H1 (cell line): ENCODE measurements around the gene CALD1. TPM values are rescaled to one million over a fixed set of nuclear protein-coding genes. Genes with fewer than 3 reads are reported as not detected.

Experiments
- CTCF ChIA-PET: fragments of 300-600 bp; sonication (Branson Sonifier 250); formaldehyde crosslinking; loops from one replicate; lab custom pipeline; 2021; ENCODE audit not compliant: partially characterized antibody; lab: Charles Lee
- POLR2A ChIA-PET: fragments of 300-600 bp; sonication (Branson Sonifier 250); formaldehyde crosslinking; loops from one replicate; lab custom pipeline; 2021; ENCODE audit warnings: inconsistent platforms; ENCODE audit not compliant: partially characterized antibody; lab: Charles Lee
- DNase-seq, 2 experiments: peaks; one replicate each; pipeline versions ENCODE4 v3.0.0 to v3.0.0-alpha.2; 2010 to 2022; ENCODE audit warnings: low spot score in 2 of 2, low read depth in 1 of 2, mixed read lengths in 1 of 2
- FAIRE-seq: peaks from 2 replicates; lab custom pipeline; 2011; peaks lifted over from hg19 to GRCh38; lab: Jason Lieb, UNC
- H2AFZ ChIP-seq: 2 replicates; pipeline ENCODE4 v1.8.1; 2012; ENCODE audit warnings: low read length, inconsistent platforms
- H2AK5ac ChIP-seq: 2 replicates; pipeline ENCODE4 v1.6.1; 2013; ENCODE audit warnings: low read depth, low read length
- H2BK120ac ChIP-seq: replicated peaks from 2 replicates; pipeline ENCODE3; 2013; ENCODE audit warnings: low read depth, low read length, inconsistent platforms
- H2BK12ac ChIP-seq: 2 replicates; pipeline ENCODE4 v1.6.1; 2013; ENCODE audit warnings: low read depth, low read length
- H2BK15ac ChIP-seq: 2 replicates; pipeline ENCODE4 v1.6.1; 2013; ENCODE audit warnings: low read length
- H2BK20ac ChIP-seq: 2 replicates; pipeline ENCODE4 v1.6.1; 2013; ENCODE audit warnings: low read length
- H2BK5ac ChIP-seq: 2 replicates; pipeline ENCODE4 v1.6.1; 2013; ENCODE audit warnings: low read depth, low read length
- H3K14ac ChIP-seq: 2 replicates; pipeline ENCODE4 v1.6.1; 2013; ENCODE audit warnings: inconsistent platforms; ENCODE audit not compliant: insufficient read length
- H3K18ac ChIP-seq: 2 replicates; pipeline ENCODE4 v1.6.1; 2013; ENCODE audit warnings: low read length; ENCODE audit errors: extremely low read depth
- H3K23ac ChIP-seq: 2 replicates; pipeline ENCODE4 v1.6.1; 2013; ENCODE audit warnings: inconsistent platforms; ENCODE audit not compliant: insufficient read length
- H3K23me2 ChIP-seq: 2 replicates; pipeline ENCODE4 v1.6.1; 2013; ENCODE audit warnings: low read depth, low read length
- H3K27ac ChIP-seq: 2 replicates; pipeline ENCODE4 v1.6.1; 2011; ENCODE audit warnings: low read depth, low read length, inconsistent platforms
- H3K27me3 ChIP-seq, 4 experiments: replicated peaks in 1 of 4; 1 replicate in 1 of 4; 2 replicates in 3 of 4; pipeline versions ENCODE4 v1.6.1 to v1.8.1; 2011 to 2013; ENCODE audit warnings: low read length in 3 of 4, mild to moderate bottlenecking in 3 of 4, inconsistent platforms in 2 of 4, mixed read lengths in 2 of 4, moderate library complexity in 1 of 4; ENCODE audit not compliant: control insufficient read depth in 3 of 4, insufficient read depth in 3 of 4; ENCODE audit errors: extremely low read depth in 1 of 4
- H3K36me3 ChIP-seq, 4 experiments: 2 replicates each; pipeline versions ENCODE4 v1.6.1 to v1.8.1; 2011 to 2013; ENCODE audit warnings: mild to moderate bottlenecking in 4 of 4, low read length in 3 of 4, moderate library complexity in 2 of 4, control low read depth in 1 of 4, inconsistent platforms in 1 of 4; ENCODE audit not compliant: insufficient read depth in 4 of 4, control insufficient read depth in 2 of 4
- H3K4ac ChIP-seq: replicated peaks from 2 replicates; pipeline ENCODE3; 2013; ENCODE audit warnings: low read length, low read depth, mixed read lengths, inconsistent platforms; ENCODE audit not compliant: insufficient read length
- H3K4me1 ChIP-seq, 4 experiments: replicated peaks in 1 of 4; 1 replicate in 1 of 4; 2 replicates in 3 of 4; pipeline versions ENCODE4 v1.6.1 to v1.8.1; 2011 to 2013; ENCODE audit warnings: low read length in 3 of 4, inconsistent platforms in 2 of 4, mixed read lengths in 1 of 4; ENCODE audit not compliant: insufficient read depth in 4 of 4, control insufficient read depth in 3 of 4
- H3K4me2 ChIP-seq, 2 experiments: 2 replicates each; pipeline versions ENCODE4 v1.6.1 to v1.8.1; 2011 to 2013; ENCODE audit warnings: low read depth in 2 of 2, low read length in 2 of 2, control low read depth in 1 of 2, inconsistent platforms in 1 of 2, mild to moderate bottlenecking in 1 of 2; ENCODE audit not compliant: insufficient read depth in 1 of 2
- H3K4me3 ChIP-seq, 4 experiments: fragments of 200-600, 300-600 bp in 1 of 4; sonication (generic), shearing (Covaris generic), sonication (Bioruptor Twin) in 1 of 4; 2 replicates each; pipeline versions ENCODE4 v1.5.1 to v1.8.1; 2011 to 2016; ENCODE audit warnings: low read length in 4 of 4, low read depth in 3 of 4, control low read depth in 2 of 4, inconsistent platforms in 2 of 4, mild to moderate bottlenecking in 2 of 4, mixed read lengths in 1 of 4, moderate library complexity in 1 of 4; ENCODE audit not compliant: insufficient read depth in 2 of 4; ENCODE audit errors: extremely low read depth in 1 of 4
- H3K56ac ChIP-seq: replicated peaks from 2 replicates; pipeline ENCODE3; 2013; ENCODE audit warnings: low read depth, mild to moderate bottlenecking, mixed read lengths, low read length, inconsistent platforms; ENCODE audit not compliant: insufficient read length
- H3K79me1 ChIP-seq: 2 replicates; pipeline ENCODE4 v1.6.1; 2013; ENCODE audit warnings: low read depth, low read length, control low read depth
- H3K79me2 ChIP-seq, 2 experiments: 2 replicates each; pipeline versions ENCODE4 v1.6.1 to v1.8.1; 2012 to 2013; ENCODE audit warnings: low read length in 2 of 2, mild to moderate bottlenecking in 2 of 2, inconsistent platforms in 1 of 2; ENCODE audit not compliant: insufficient read depth in 2 of 2, control insufficient read depth in 1 of 2
- H3K9ac ChIP-seq, 4 experiments: replicated peaks in 1 of 4; 1 replicate in 1 of 4; 2 replicates in 3 of 4; pipeline versions ENCODE4 v1.6.1 to v1.8.1; 2011 to 2013; ENCODE audit warnings: low read depth in 3 of 4, low read length in 3 of 4, control low read depth in 2 of 4, mild to moderate bottlenecking in 2 of 4, moderate library complexity in 2 of 4, inconsistent platforms in 1 of 4; ENCODE audit errors: extremely low read depth in 1 of 4
- H3K9me3 ChIP-seq, 2 experiments: 2 replicates each; pipeline versions ENCODE4 v1.6.1 to v1.8.1; 2012 to 2013; ENCODE audit warnings: mild to moderate bottlenecking in 2 of 2, moderate library complexity in 2 of 2, control low read depth in 1 of 2, inconsistent platforms in 1 of 2, low read depth in 1 of 2, low read length in 1 of 2, mixed read lengths in 1 of 2; ENCODE audit not compliant: insufficient read depth in 2 of 2
- H4K20me1 ChIP-seq, 2 experiments: replicated peaks in 1 of 2; 2 replicates each; pipeline versions ENCODE3 to v1.8.1; 2011 to 2013; ENCODE audit warnings: inconsistent platforms in 2 of 2, low read length in 2 of 2, mild to moderate bottlenecking in 1 of 2; ENCODE audit not compliant: insufficient read depth in 2 of 2, control insufficient read depth in 1 of 2
- H4K5ac ChIP-seq: 2 replicates; pipeline ENCODE4 v1.6.1; 2013; ENCODE audit warnings: low read length, low read depth, mixed read lengths, inconsistent platforms; ENCODE audit not compliant: insufficient read length
- H4K8ac ChIP-seq: 2 replicates; pipeline ENCODE4 v1.8.0; 2013; ENCODE audit warnings: mild to moderate bottlenecking, moderate library complexity, low read length, inconsistent platforms; ENCODE audit not compliant: insufficient read depth; ENCODE audit errors: extremely low read depth
- H4K91ac ChIP-seq: replicated peaks from 2 replicates; pipeline ENCODE3; 2013; ENCODE audit warnings: low read length, mixed read lengths, inconsistent platforms; ENCODE audit not compliant: insufficient read length
- POLR2AphosphoS5 ChIP-seq: IDR thresholded peaks from 2 replicates; pipeline ENCODE4 v1.6.1; 2011; ENCODE audit warnings: low read depth, low read length
- WGBS, 2 experiments: shearing (Covaris generic) in 1 of 2; methylation state at CpG; one replicate each; pipeline versions ENCODE4 v1.1.6 to v1.1.7; 2013 to 2015; ENCODE audit warnings: low lambda C conversion rate in 2 of 2, mixed read lengths in 2 of 2, inconsistent platforms in 1 of 2, low coverage in 1 of 2, missing lambda C conversion rate in 1 of 2; ENCODE audit not compliant: insufficient replicate concordance in 2 of 2, insufficient coverage in 1 of 2, insufficient read length in 1 of 2; ENCODE audit errors: extremely low coverage in 1 of 2, missing lambda C conversion rate in 1 of 2; 5-methylcytosine and 5-hydroxymethylcytosine counted together
- polyA plus RNA-seq, 7 experiments: library from polyadenylated mRNA; depleted of rRNA in 3 of 7; stranded (reverse) in 5 of 7; unstranded in 2 of 7; fragments of >200 nt in 5 of 7; fragments of 200-250 nt in 2 of 7; gene quantifications; 1 replicate in 5 of 7; 2 replicates in 1 of 7; 4 replicates in 1 of 7; pipeline versions ENCODE4 v1.2.1 to v1.2.3, GENCODE V29; 2011 to 2013; ENCODE audit warnings: missing spikeins in 2 of 7, mixed read lengths in 2 of 7
- total RNA-seq: library from RNA; stranded (reverse); fragmentation: NEBNext Ultra II Directional; extraction: Animal tissue kit (Norgen Biotek cat#: 25700); gene quantifications from 2 replicates; pipeline ENCODE4 v1.2.1, GENCODE V29; 2021
- TF ChIP-seq, protein P1 (sequence below), 3 experiments: IDR thresholded peaks; 1 replicate in 2 of 3; 2 replicates in 1 of 3; pipeline versions ENCODE4 v1.5.1 to v1.6.1; 2011; ENCODE audit warnings: low read length in 3 of 3, mild to moderate bottlenecking in 3 of 3, inconsistent platforms in 2 of 3, low read depth in 1 of 3, moderate library complexity in 1 of 3; ENCODE audit not compliant: insufficient read depth in 1 of 3; ENCODE audit errors: control extremely low read depth in 1 of 3

The CALD1 gene
- total and polyA plus RNA-seq, 2 of the 8 experiments (the other 6 are each of a cell fraction or from before 2014, with no cell fraction given): 34.3 to 177 TPM

DNA sequence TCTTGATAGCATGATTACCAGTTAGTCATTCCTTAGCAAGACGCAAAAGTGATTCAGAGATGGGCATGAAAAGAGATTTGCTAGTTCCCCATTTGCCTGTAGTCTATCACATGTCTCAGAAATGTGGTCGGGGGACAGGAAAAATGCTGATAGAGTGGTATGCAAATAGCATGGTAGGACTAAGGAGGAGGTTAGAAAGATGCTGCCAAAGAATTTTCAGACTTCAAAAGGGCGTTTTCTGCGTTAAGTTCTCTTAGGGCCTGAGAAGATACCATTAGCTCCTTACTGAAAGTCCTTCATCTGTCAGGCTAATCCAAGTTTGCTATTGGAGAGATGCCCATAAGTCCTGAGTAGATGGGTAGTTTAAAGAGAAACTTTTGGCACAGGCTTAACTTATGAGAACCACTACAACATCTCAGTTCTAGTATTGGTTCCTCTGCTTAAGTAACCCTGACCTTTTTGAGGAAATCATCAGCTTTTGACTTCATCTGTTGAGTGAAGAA, 2.7 kb downstream of the CALD1 start:
- Histone ChIP-seq H3K4me3 (peak overlapping the region in 1 of 4 experiments; percentile 78; a peak in 1 of 8 replicates), H3K14ac (no peak overlapping the region), H3K27ac (no peak overlapping the region), H3K23me2 (peaks cover 5% of the 10 kb centered on the region; the same call in 1 of the 2 replicates), H3K4me2 (peak overlapping the region; percentile 61 to 85; a peak in 1 of 4 replicates), H3K9me3 (no peaks in the 10 kb centered on the region), H2AK5ac (no peak overlapping the region), H4K91ac (no peak overlapping the region), H3K18ac (no peak overlapping the region), H3K23ac (no peak overlapping the region), H2BK5ac (no peak overlapping the region), H3K56ac (no peak overlapping the region), H2BK15ac (no peak overlapping the region), H3K79me1 (peaks cover 3% of the 10 kb centered on the region; the same call in 1 of the 2 replicates), H4K8ac (no peak overlapping the region), H3K36me3 (peaks cover 0 to 5% (median 0%) of the 10 kb centered on the region in 4 experiments; a peak in 3 of 8 replicates), H2BK120ac (no peak overlapping the region), H4K20me1 (no peaks in the 10 kb centered on the region), H2BK20ac (no peak overlapping the region), H2AFZ (no peak overlapping the region), H3K4me1 (peaks cover 3 to 16% (median 9%) of the 10 kb centered on the region in 4 experiments; a peak in 5 of 7 replicates), H3K9ac (no peak overlapping the region), H3K79me2 (peaks cover 0 to 61% of the 10 kb centered on the region in 2 experiments; a peak in 2 of 4 replicates), H4K5ac (no peak overlapping the region), H3K27me3 (no peaks in the 10 kb centered on the region), H2BK12ac (no peak overlapping the region), H3K4ac (no peak overlapping the region)
- no peak for FAIRE-seq
- TF ChIP-seq POLR2AphosphoS5: no peak; the same call in 1 of the 2 replicates
- TF ChIP-seq, protein P1, sequence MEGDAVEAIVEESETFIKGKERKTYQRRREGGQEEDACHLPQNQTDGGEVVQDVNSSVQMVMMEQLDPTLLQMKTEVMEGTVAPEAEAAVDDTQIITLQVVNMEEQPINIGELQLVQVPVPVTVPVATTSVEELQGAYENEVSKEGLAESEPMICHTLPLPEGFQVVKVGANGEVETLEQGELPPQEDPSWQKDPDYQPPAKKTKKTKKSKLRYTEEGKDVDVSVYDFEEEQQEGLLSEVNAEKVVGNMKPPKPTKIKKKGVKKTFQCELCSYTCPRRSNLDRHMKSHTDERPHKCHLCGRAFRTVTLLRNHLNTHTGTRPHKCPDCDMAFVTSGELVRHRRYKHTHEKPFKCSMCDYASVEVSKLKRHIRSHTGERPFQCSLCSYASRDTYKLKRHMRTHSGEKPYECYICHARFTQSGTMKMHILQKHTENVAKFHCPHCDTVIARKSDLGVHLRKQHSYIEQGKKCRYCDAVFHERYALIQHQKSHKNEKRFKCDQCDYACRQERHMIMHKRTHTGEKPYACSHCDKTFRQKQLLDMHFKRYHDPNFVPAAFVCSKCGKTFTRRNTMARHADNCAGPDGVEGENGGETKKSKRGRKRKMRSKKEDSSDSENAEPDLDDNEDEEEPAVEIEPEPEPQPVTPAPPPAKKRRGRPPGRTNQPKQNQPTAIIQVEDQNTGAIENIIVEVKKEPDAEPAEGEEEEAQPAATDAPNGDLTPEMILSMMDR (IDR thresholded peaks at IDR 0.05; ENCODE audit: control extremely low read depth in 1 of 3, insufficient read depth in 1 of 3, low read depth in 1 of 3, low read length in 3 of 3): no peak
- 84% methylated on average over 4 of the region's 4 CpGs; no CpG with 5 or more reads in 1 of the 2 experiments for WGBS, 2 experiments
- ChIA-PET CTCF (interaction anchor here (1.2 kb wide), 1 partner anchor 29 kb away, joined by 3 read pairs; no protein-coding TSS in a partner anchor), POLR2A (interaction anchor here (0.6 to 1.4 kb wide), 4 partner anchors 14 to 165 kb away, joined by 3 to 10 read pairs (median 4); no protein-coding TSS in a partner anchor)
- DNase-seq: no peak
